Spleen (tissue), 11 donors: ENCODE data around the gene PRELID3B. TPM values are rescaled to one million over a fixed set of nuclear protein-coding genes. Genes with fewer than 3 reads are reported as not detected.
A peak's percentile ranks its signal among the peaks of the same experiment; 100 is the strongest.

Source experiments
- DNase-seq: peaks from one replicate; pipeline ENCODE4 v3.0.0-alpha.2; 2020
- H3K27ac ChIP-seq, 8 donors: fragments of 200-600 bp; sonication (generic) in 7 of 8; 1 replicate in 4 of 8; 2 replicates in 4 of 8; pipeline versions ENCODE4 v1.5.0 to v1.8.0; 2016 to 2021; ENCODE audit warnings: inconsistent platforms in 4 of 8, mild to moderate bottlenecking in 4 of 8, moderate library complexity in 1 of 8
- H3K27me3 ChIP-seq, 7 donors: fragments of 200-600 bp; sonication (generic) in 6 of 7; replicated peaks in 1 of 7; 1 replicate in 4 of 7; 2 replicates in 3 of 7; pipeline versions ENCODE4 v1.5.0 to v1.8.0; 2016 to 2021; ENCODE audit warnings: inconsistent platforms in 3 of 7, mild to moderate bottlenecking in 1 of 7
- H3K36me3 ChIP-seq, 6 donors: fragments of 200-600 bp; sonication (generic) in 5 of 6; 1 replicate in 4 of 6; 2 replicates in 2 of 6; pipeline versions ENCODE4 v1.5.0 to v1.8.0; 2016 to 2021; ENCODE audit warnings: inconsistent platforms in 2 of 6
- H3K4me1 ChIP-seq, 6 donors: fragments of 200-600 bp; sonication (generic) in 5 of 6; 1 replicate in 3 of 6; 2 replicates in 3 of 6; pipeline versions ENCODE4 v1.5.0 to v1.8.0; 2016 to 2021; ENCODE audit warnings: inconsistent platforms in 3 of 6
- H3K4me3 ChIP-seq, 8 donors: fragments of 200-600 bp; sonication (generic) in 7 of 8; 1 replicate in 4 of 8; 2 replicates in 4 of 8; pipeline versions ENCODE4 v1.5.0 to v1.8.0; 2016 to 2021; ENCODE audit warnings: inconsistent platforms in 4 of 8, mild to moderate bottlenecking in 4 of 8, moderate library complexity in 2 of 8
- H3K9me3 ChIP-seq, 8 donors: fragments of 200-600 bp; sonication (generic) in 7 of 8; 1 replicate in 4 of 8; 2 replicates in 4 of 8; pipeline versions ENCODE4 v1.5.0 to v1.8.0; 2016 to 2021; ENCODE audit warnings: inconsistent platforms in 4 of 8
- POLR2A ChIP-seq, 3 donors: fragments of 450-650 bp; IDR thresholded peaks; one replicate each; pipeline ENCODE4 v1.5.1; 2017; ENCODE audit warnings: antibody characterized with exemption in 3 of 3, mild to moderate bottlenecking in 1 of 3
- POLR2AphosphoS5 ChIP-seq, 3 donors: sonication (generic); formaldehyde crosslinking; IDR thresholded peaks; one replicate each; pipeline ENCODE4 v1.5.1; 2017; ENCODE audit warnings: antibody characterized with exemption in 3 of 3
- WGBS, 5 donors: extraction: QIAGEN DNeasy Blood & Tissue Kit in 3 of 5; methylation state at CpG; one replicate each; pipeline versions ENCODE4 v1.1.5 to v1.1.7; 2013 to 2018; 5-methylcytosine and 5-hydroxymethylcytosine counted together
- intact Hi-C: fragments of 100-400 bp; cut with DNase I; formaldehyde crosslinking; loops from one replicate; pipeline ENCODE4 v1.15.0; 2023; ENCODE audit warnings: low total_unique reads
- polyA plus RNA-seq, 3 donors: library from polyadenylated mRNA; stranded (reverse); fragments of 200-250 nt; gene quantifications; one replicate each; pipeline ENCODE4 v1.2.1, GENCODE V29; 2013
- total RNA-seq, 7 donors: library from RNA; depleted of rRNA in 3 of 7; stranded (reverse); fragments of >200 nt in 3 of 7; fragmentation: NEBNext Ultra II Directional in 4 of 7; extraction: Animal tissue kit (Norgen Biotek cat#: 25700) in 4 of 7; gene quantifications; one replicate each; pipeline versions ENCODE4 v1.1.0 to v1.2.1, GENCODE V29; 2016 to 2021
- TF ChIP-seq, protein P1 (sequence below), 11 experiments: fragments of 200-600 bp in 7 of 11; fragments of 450-650 bp in 4 of 11; sonication (generic) in 4 of 11; IDR thresholded peaks in 8 of 11; conservative IDR thresholded peaks in 3 of 11; 1 replicate in 7 of 11; 2 replicates in 4 of 11; pipeline versions ENCODE4 v1.4.0 to v1.8.0; 2016 to 2021; ENCODE audit warnings: antibody characterized with exemption in 11 of 11, inconsistent platforms in 4 of 11, mild to moderate bottlenecking in 1 of 11
- donor health status: healthy with polysubstance abuse.
- donor health status: DM: no; HTN: no; CAD: no; lungs with moderate emphysema.
- donor health status: DM: no; HTN: no; CAD: no.
- donor health status: Bipolar disorder and iron deficiency.
- donor health status: healthy.
- donor health status: DM: no; HTN: no; CAD: no.
- donor health status: DM: yes; HTN: yes; CAD: no.

Gene PRELID3B
- total and polyA plus RNA-seq, 10 donors: 20.6 to 46.8 (median 40.5) TPM

DNA sequence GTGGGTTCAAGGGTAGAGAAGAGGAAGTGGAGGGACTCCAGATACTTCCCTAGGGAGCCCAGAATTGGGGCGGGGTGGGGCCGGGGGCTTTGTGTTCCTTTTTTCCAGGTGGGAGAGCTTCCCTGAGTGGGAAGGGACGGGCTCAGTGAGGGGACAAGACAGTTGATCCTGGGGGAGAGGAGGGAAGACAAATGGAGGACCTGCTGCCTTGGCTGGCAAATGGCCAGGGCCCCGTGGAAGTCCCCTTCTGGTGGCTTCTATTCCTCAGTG is 38.2 kb downstream of the PRELID3B start:
- H3K4me3 ChIP-seq: peak overlapping the region; percentile 62 to 89 (median 73)
- peaks cover 0 to 51% (median 33%) of the 10 kb centered on the region in 6 donors for H3K36me3 ChIP-seq
- no peaks in the 10 kb centered on the region for H3K27me3 ChIP-seq
- DNase-seq: peak; percentile 94
- intact Hi-C loops: loop anchor here (10.0 kb wide), 1 partner anchor 110 kb away; no protein-coding TSS in a partner anchor
- H3K27ac ChIP-seq: peak overlapping the region; percentile 88 to 99 (median 95)
- 18 to 47% (median 22%) methylated on average over 4 of the region's 4 CpGs for WGBS, 5 donors
- no peaks in the 10 kb centered on the region for H3K9me3 ChIP-seq
- peaks cover 32 to 89% (median 61%) of the 10 kb centered on the region in 6 donors for H3K4me1 ChIP-seq
- no peak for TF ChIP-seq POLR2A (IDR thresholded peaks at IDR 0.05)
- no peak for TF ChIP-seq POLR2AphosphoS5 (IDR thresholded peaks at IDR 0.05)
- TF ChIP-seq, protein P1, sequence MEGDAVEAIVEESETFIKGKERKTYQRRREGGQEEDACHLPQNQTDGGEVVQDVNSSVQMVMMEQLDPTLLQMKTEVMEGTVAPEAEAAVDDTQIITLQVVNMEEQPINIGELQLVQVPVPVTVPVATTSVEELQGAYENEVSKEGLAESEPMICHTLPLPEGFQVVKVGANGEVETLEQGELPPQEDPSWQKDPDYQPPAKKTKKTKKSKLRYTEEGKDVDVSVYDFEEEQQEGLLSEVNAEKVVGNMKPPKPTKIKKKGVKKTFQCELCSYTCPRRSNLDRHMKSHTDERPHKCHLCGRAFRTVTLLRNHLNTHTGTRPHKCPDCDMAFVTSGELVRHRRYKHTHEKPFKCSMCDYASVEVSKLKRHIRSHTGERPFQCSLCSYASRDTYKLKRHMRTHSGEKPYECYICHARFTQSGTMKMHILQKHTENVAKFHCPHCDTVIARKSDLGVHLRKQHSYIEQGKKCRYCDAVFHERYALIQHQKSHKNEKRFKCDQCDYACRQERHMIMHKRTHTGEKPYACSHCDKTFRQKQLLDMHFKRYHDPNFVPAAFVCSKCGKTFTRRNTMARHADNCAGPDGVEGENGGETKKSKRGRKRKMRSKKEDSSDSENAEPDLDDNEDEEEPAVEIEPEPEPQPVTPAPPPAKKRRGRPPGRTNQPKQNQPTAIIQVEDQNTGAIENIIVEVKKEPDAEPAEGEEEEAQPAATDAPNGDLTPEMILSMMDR (IDR thresholded peaks at IDR 0.05 in 8 of 11, conservative IDR thresholded peaks at IDR 0.05 in 3 of 11): no peak

DNA sequence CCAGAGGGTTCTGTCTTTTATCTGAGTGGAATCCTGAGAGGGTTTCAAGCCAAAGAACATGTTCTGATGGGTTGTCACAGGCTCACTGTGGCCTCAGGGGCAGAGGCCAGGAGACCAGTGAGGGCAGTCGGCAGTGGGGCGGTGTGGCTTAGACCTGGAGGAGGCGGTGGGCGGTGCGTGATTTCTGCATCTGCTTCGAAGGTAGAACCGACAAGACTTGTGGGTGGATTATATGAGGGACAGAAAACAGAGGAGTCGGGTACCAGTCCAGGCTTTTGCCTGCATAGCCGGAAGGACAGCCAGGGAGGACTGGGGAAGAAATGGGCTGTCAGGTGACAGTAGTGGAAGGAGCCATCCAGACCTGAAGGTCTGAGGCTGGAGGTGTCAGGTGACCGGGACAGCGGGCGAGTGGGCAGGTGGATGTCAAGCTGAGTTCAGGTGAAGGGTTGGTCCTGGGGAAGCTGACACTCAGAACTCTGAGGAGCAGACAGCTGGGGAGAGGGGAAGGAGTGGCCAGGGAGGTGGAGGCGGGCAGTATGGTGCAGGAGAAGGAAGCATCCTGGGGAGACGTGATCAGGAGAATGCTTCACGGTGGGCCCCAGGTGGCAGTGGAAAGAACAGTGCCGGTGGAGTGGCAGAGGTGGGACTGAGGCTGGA is 38.6 kb downstream of the PRELID3B start:
- Histone ChIP-seq H3K4me1 (peaks cover 32 to 85% (median 61%) of the 10 kb centered on the region in 6 donors), H3K27me3 (no peaks in the 10 kb centered on the region), H3K9me3 (no peaks in the 10 kb centered on the region), H3K27ac (peak overlapping the region; percentile 88 to 99 (median 95)), H3K4me3 (peak overlapping the region in 7 of 8 donors; percentile 69 to 89 (median 75)), H3K36me3 (peaks cover 0 to 55% (median 37%) of the 10 kb centered on the region in 6 donors)
- TF ChIP-seq, protein P1 (IDR thresholded peaks at IDR 0.05 in 8 of 11, conservative IDR thresholded peaks at IDR 0.05 in 3 of 11): no peak
- TF ChIP-seq POLR2AphosphoS5 (IDR thresholded peaks at IDR 0.05): no peak
- no peak for TF ChIP-seq POLR2A (IDR thresholded peaks at IDR 0.05)
- DNase-seq: no peak
- intact Hi-C loops: loop anchor here (10.0 kb wide), 1 partner anchor 109 kb away; no protein-coding TSS in a partner anchor
- WGBS, 5 donors: 70 to 74% (median 71%) methylated on average over 16 of the region's 16 CpGs

DNA sequence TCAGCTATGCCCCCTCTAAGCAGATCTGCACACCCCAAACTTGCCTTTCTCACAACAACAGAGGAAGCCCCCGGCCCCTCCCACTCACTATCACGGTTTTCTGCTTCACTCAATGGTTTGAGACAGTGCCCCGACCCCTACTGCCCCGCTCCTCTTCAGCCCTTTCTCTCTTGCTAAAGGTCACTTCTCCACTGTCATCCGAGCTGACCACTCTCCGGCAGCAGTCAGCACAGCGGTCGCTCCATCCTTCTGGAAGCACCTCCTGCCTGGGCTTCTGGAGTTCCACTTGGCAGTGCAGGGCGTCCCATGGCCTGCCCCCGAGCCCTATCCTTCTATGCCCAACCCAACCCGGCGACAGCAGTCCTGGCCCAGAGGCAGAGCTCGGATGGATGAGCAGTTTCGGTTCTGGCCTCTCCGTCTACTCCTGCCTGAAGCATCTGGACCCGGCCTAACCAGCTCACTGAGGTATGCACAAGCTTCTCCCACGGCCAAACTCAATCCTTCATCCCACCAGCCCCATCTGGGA is 39.6 kb downstream of the PRELID3B start:
- peaks cover 32 to 75% (median 55%) of the 10 kb centered on the region in 6 donors for H3K4me1 ChIP-seq
- H3K27me3 ChIP-seq: no peaks in the 10 kb centered on the region
- peak overlapping the region in 5 of 8 donors; percentile 93 to 99 (median 97) for H3K27ac ChIP-seq
- DNase-seq: no peak
- peak in 2 of 3 donors; percentile 8 to 13 for TF ChIP-seq POLR2AphosphoS5 (IDR thresholded peaks at IDR 0.05)
- TF ChIP-seq, protein P1 (IDR thresholded peaks at IDR 0.05 in 8 of 11, conservative IDR thresholded peaks at IDR 0.05 in 3 of 11): no peak
- H3K36me3 ChIP-seq: peaks cover 0 to 66% (median 48%) of the 10 kb centered on the region in 6 donors
- WGBS, 5 donors: 84 to 92% (median 88%) methylated on average over 16 to 17 of the region's 17 CpGs
- intact Hi-C loops: loop anchor here (10.0 kb wide), 1 partner anchor 108 kb away; no protein-coding TSS in a partner anchor
- H3K9me3 ChIP-seq: no peaks in the 10 kb centered on the region
- H3K4me3 ChIP-seq: peak overlapping the region in 1 of 8 donors; percentile 82

DNA sequence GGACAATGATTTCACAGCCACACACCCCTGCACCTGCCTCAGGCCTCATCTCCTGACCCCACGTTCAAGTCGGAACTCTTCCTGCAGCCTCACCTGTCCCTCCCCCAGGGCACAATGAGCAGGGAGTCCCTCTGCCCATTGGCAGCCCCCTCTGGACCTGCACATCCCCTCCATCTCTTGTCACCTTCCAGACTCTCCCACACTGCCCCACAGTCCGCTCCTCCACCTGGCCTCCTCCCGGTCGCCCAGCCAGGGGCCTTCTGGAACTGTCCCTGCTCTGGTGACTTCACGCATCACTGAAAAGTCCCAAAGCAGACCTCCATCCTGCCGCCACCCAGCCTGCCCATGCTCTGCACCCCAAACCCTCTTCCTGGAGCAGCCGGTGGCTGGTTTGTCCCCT is 40.2 kb downstream of the PRELID3B start:
- intact Hi-C loops: loop anchor here (10.0 kb wide), 1 partner anchor 108 kb away; no protein-coding TSS in a partner anchor
- DNase-seq: no peak
- TF ChIP-seq POLR2A (IDR thresholded peaks at IDR 0.05) (no peak), POLR2AphosphoS5 (IDR thresholded peaks at IDR 0.05) (no peak)
- TF ChIP-seq, protein P1 (IDR thresholded peaks at IDR 0.05 in 8 of 11, conservative IDR thresholded peaks at IDR 0.05 in 3 of 11): no peak

More for the DNA sequence above, 40.2 kb downstream of the PRELID3B start:
- Histone ChIP-seq H3K27me3 (no peaks in the 10 kb centered on the region), H3K27ac (peak overlapping the region in 4 of 8 donors; percentile 4 to 98 (median 97)), H3K4me3 (peak overlapping the region in 1 of 8 donors; percentile 82), H3K9me3 (no peaks in the 10 kb centered on the region), H3K4me1 (peaks cover 29 to 69% (median 49%) of the 10 kb centered on the region in 6 donors), H3K36me3 (peaks cover 5 to 71% (median 53%) of the 10 kb centered on the region in 6 donors)
- WGBS, 5 donors: 77 to 92% (median 80%) methylated on average over 7 to 8 of the region's 8 CpGs
